ENCODE measurements around the gene UNC45A.
A peak's percentile ranks its signal among the peaks of the same experiment; 100 is the strongest.

UNC45A gene

DNA sequence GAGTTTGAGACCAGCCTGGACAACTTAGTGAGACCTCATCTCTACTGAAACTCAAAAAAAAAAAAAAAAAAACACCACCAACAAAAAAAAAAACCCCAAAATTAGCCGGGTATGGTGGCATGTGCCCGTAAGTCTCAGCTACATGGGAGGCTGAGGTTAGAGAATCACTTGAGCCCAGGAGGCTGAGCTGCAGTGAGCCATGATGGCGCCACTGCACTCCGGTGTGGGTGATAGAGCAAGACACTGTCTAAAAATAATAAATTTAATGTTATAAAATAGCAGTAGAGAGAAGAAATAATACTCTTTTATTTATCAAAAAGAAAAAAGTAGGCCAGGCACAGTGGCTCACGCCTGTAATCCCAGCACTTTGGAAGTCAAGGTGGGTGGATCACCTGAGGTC is 37.0 kb downstream of the UNC45A start:
- Mint-ChIP-seq H3K9me3 (no peaks in the 10 kb centered on the region), H3K4me3 (no peak overlapping the region), H3K27ac (no peak overlapping the region), H3K4me1 (no peaks in the 10 kb centered on the region), H3K36me3 (ENCODE audit: low read depth) (peaks cover 64% of the 10 kb centered on the region), H3K27me3 (no peaks in the 10 kb centered on the region)
- ATAC-seq (no peak), DNase-seq (no peak)

DNA sequence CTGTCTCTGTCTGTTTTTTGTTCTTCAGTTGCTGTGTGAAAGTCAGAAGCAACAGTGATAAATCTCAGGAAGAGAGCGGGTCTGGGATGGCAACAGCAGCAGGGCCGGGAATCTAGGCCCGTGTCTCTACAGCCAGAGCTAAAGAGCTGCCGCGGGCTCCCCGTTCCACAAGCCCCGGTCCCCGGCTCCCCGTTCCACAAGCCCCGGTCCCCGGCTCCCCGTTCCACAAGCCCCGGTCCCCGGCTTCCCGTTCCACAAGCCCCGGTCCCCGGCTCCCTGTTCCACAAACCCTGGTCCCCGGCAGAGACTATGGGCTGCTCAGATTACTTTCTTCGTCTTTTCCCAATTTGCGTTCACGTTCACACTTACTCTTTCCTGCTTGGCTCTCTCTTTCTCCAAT is 39.1 kb downstream of the UNC45A start:
- no peak overlapping the region for H3K27ac Mint-ChIP-seq
- H3K4me3 Mint-ChIP-seq, result no peak overlapping the region
- no peaks in the 10 kb centered on the region for H3K9me3 Mint-ChIP-seq
- DNase-seq, result no peak
- no peaks in the 10 kb centered on the region for H3K4me1 Mint-ChIP-seq
- H3K27me3 Mint-ChIP-seq, result no peaks in the 10 kb centered on the region
- ATAC-seq, result no peak
- peaks cover 61% of the 10 kb centered on the region for H3K36me3 Mint-ChIP-seq (ENCODE audit: low read depth)

DNA sequence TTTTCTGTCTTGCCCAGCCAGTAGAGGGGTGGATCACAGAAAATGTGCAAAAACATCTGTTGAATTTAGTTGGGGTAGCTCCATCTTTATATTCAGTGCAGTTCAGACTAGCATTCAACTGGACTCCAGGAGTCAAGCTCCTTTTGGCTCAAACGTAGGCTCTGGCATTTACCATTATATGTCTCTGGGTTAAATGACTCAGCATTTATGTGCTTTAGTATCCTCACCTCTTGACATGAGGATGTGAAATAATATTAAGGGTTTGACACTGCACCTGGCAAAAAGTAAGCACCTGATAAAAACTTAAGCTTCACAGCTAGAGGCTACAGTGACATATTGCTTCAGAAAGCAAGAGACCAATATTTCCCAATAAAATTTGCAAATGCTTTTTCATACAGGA is 44.5 kb downstream of the UNC45A start:
- ATAC-seq, result no peak
- peaks cover 80% of the 10 kb centered on the region for H3K36me3 Mint-ChIP-seq (ENCODE audit: low read depth)
- no peaks in the 10 kb centered on the region for H3K9me3 Mint-ChIP-seq
- H3K27me3 Mint-ChIP-seq, result no peaks in the 10 kb centered on the region
- no peak overlapping the region for H3K4me3 Mint-ChIP-seq
- no peaks in the 10 kb centered on the region for H3K4me1 Mint-ChIP-seq
- DNase-seq, result no peak
- H3K27ac Mint-ChIP-seq, result peak overlapping the region; percentile 3

DNA sequence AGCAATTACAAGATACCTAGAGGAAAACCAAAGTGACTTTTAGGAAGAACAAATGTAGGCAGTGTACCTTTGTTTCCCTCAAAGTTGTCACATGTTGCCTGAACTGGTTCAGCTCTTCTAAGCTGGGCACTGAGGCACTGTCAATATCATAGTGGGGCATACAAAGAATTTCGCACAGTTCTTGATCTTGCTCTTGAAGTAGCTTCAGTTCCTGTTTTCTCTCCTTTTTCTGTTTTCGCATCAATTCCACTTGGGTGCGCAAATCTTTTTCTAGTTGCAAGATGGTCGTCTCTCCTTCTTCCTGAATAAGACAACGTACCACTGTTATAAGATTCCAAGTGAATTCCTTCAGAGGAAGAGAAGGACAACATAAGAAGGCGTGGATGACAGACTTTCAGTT is 46.6 kb downstream of the UNC45A start:
- ATAC-seq (no peak), DNase-seq (no peak)
- H3K36me3 Mint-ChIP-seq (ENCODE audit: low read depth), result peaks cover 68% of the 10 kb centered on the region
- H3K27me3 Mint-ChIP-seq, result no peaks in the 10 kb centered on the region
- no peak overlapping the region for H3K4me3 Mint-ChIP-seq
- no peaks in the 10 kb centered on the region for H3K4me1 Mint-ChIP-seq
- H3K9me3 Mint-ChIP-seq, result no peaks in the 10 kb centered on the region
- no peak overlapping the region for H3K27ac Mint-ChIP-seq

DNA sequence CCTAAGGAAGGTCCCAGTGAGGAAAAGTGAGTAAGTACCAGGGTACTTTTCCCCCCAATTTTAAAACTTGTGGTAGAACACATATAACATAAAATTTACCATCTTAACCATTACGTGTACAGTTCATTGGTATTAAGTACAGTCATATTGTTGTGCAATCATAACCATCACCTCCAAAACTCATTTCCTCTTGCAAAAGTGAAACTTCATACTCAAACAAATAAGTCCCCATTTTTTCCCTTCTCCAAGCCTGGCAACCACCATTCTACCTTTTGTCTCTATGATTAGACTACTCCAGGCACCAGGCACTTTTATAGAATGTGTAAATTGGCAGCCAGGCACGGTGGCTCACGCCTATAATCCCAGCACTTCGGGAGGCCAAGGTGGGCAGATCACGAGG is 47.0 kb downstream of the UNC45A start:
- Mint-ChIP-seq H3K27ac (no peak overlapping the region), H3K4me3 (no peak overlapping the region), H3K36me3 (ENCODE audit: low read depth) (peaks cover 64% of the 10 kb centered on the region), H3K27me3 (no peaks in the 10 kb centered on the region), H3K9me3 (no peaks in the 10 kb centered on the region), H3K4me1 (no peaks in the 10 kb centered on the region)
- ATAC-seq, result peak; percentile 28
- DNase-seq, result no peak

DNA sequence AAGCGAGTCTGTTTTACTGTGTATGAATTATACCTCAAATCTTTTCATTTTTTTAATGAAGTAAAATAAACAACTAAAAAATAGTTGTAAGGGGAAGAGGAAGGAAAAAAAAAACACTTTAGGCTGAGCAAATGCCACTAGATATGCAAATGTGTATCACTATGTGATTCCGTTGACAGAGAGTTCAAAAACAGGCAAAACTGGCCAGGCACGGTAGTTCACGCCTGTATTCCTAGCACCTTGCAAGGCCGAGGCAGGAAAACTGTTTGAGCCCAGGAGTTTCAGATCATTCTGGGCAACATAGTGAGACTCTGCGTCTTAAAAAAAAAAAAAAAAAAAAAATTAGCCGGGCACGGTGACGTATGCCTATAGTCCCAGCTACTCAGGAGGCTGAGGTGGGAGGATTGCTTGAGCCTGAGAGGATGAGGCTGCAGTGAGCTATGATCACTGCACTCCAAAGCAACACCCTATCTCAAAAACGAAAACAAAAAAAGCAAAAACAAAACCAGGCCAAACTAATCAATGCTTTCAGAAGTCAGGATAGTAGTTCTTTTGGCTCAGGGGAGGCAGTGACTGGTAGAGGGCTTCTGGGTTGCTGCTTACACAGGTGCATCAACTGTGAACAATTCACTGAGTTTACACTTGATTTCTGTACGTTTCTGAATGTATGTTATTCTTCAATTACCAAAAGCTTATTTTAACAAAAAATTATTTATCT is 51.9 kb downstream of the UNC45A start:
- Mint-ChIP-seq H3K4me3 (no peak overlapping the region), H3K27ac (no peak overlapping the region), H3K4me1 (peaks cover 15% of the 10 kb centered on the region)

DNA sequence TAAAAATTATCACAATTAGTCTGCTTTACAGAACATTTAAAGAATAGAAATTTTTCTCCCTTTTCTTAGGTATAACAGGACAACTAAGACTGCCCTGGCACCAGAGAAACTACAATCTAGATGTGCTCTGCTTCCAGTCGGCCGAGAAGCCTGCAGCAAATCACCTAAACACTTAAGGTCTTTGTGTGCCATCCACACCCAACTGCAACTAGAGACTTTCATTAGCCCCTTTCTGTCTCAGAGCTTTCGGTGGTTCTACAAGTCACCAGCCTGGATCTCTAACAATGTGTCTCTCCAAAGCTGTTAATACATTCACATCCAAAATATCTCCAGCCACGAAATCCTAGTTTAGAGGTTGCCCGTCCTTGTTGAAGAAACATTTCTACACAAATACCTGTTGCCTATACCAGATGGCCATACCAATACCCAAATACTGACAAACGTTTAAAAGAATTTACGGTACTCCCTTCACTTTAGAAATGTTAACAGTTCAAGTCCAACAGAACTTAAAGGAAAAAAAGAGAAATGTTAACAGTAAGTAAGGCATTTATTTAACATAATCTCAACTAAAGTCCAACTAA is 52.6 kb downstream of the UNC45A start:
- peaks cover 24% of the 10 kb centered on the region for H3K36me3 Mint-ChIP-seq (ENCODE audit: low read depth)

More for the DNA sequence above, 51.9 kb downstream of the UNC45A start:
- no peaks in the 10 kb centered on the region for H3K27me3 Mint-ChIP-seq
- no peaks in the 10 kb centered on the region for H3K9me3 Mint-ChIP-seq
- ATAC-seq (no peak), DNase-seq (no peak)
- peaks cover 27% of the 10 kb centered on the region for H3K36me3 Mint-ChIP-seq (ENCODE audit: low read depth)

DNA sequence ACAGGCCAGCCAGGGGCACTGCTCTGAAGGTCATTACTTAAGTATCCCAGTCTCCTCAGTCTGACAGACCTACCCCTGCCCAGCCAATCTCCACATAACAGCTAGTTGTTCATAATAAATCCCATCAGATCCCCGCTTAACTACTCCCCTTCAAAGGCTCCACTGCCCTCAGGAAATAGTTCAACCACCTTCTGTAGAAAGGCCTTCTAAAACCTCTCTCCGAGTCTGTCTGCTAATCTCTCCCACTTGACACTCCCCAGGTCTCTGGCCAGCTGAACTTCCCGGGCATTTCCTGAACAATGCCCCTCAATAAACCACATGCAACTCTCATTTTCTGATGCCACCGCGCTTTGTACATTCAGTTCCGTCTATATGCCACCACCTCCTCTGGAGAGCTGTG is 53.2 kb downstream of the UNC45A start:
- ATAC-seq (no peak), DNase-seq (no peak)
- Mint-ChIP-seq H3K4me3 (no peak overlapping the region), H3K36me3 (ENCODE audit: low read depth) (peaks cover 19% of the 10 kb centered on the region), H3K27ac (no peak overlapping the region), H3K27me3 (no peaks in the 10 kb centered on the region), H3K4me1 (peaks cover 27% of the 10 kb centered on the region), H3K9me3 (no peaks in the 10 kb centered on the region)

More for the DNA sequence above, 52.6 kb downstream of the UNC45A start:
- ATAC-seq (no peak), DNase-seq (no peak)
- no peaks in the 10 kb centered on the region for H3K9me3 Mint-ChIP-seq
- no peaks in the 10 kb centered on the region for H3K27me3 Mint-ChIP-seq
- H3K4me1 Mint-ChIP-seq, result peaks cover 21% of the 10 kb centered on the region
- H3K27ac Mint-ChIP-seq, result no peak overlapping the region
- H3K4me3 Mint-ChIP-seq, result no peak overlapping the region

DNA sequence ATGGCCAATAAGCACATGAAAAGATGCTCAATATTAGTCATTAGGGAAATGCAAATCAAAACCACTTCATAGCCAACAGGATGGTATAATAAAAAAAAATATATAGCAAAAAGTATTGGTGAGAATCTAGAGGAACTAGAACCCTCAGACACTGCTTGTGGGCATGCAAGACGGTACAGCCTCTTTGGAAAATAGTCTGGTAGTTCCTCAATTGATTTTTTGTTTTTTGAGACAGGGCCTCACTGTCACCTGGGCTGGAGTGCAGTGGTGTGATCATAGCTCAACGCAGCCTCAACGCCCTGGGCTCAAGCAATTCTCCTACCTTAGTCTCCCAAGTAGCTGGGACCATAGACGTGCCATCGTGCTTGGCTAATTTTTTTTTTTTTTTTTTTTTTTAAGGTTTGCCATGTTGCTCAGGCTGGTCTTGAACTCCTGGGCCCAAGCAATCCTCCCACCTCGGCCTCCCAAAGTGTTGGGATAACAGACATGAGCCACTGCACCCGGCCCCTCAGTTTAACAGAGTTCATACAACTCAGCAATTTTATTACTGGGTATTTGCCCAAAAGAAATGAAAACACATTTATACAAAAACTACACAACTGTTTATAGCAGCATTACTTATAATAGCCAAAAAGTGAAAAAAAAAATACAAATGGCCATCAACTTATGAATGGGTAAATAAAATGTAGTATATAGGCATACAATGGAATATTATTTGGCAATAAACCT is 54.1 kb downstream of the UNC45A start:
- no peak for ATAC-seq

DNA sequence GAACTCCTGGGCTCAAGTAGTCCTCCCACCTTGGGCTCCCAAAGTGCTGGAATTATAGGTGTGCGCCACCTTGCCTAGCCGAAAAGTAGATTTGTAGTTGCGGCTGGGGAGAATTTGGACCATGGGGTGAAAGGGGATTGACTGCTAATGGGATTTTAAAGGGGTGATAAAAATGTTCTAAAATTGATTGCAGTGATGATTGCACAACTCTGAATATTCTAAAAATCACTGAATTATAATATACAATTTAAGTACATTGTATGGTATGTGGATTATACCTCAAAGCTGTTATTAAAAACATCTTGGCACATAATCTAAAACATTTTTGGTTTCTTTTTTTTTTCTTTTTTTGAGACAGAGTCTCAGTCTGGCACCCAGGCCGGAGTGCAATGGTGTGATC is 55.4 kb downstream of the UNC45A start:
- Mint-ChIP-seq H3K4me1 (peaks cover 37% of the 10 kb centered on the region), H3K4me3 (no peak overlapping the region), H3K9me3 (no peaks in the 10 kb centered on the region), H3K27me3 (no peaks in the 10 kb centered on the region), H3K36me3 (ENCODE audit: low read depth) (peaks cover 9% of the 10 kb centered on the region), H3K27ac (no peak overlapping the region)
- ATAC-seq (no peak), DNase-seq (no peak)

More for the DNA sequence above, 54.1 kb downstream of the UNC45A start:
- Mint-ChIP-seq H3K27ac (no peak overlapping the region), H3K4me1 (peaks cover 29% of the 10 kb centered on the region), H3K27me3 (no peaks in the 10 kb centered on the region), H3K4me3 (no peak overlapping the region), H3K9me3 (no peaks in the 10 kb centered on the region), H3K36me3 (ENCODE audit: low read depth) (peaks cover 13% of the 10 kb centered on the region)
- no peak for DNase-seq

DNA sequence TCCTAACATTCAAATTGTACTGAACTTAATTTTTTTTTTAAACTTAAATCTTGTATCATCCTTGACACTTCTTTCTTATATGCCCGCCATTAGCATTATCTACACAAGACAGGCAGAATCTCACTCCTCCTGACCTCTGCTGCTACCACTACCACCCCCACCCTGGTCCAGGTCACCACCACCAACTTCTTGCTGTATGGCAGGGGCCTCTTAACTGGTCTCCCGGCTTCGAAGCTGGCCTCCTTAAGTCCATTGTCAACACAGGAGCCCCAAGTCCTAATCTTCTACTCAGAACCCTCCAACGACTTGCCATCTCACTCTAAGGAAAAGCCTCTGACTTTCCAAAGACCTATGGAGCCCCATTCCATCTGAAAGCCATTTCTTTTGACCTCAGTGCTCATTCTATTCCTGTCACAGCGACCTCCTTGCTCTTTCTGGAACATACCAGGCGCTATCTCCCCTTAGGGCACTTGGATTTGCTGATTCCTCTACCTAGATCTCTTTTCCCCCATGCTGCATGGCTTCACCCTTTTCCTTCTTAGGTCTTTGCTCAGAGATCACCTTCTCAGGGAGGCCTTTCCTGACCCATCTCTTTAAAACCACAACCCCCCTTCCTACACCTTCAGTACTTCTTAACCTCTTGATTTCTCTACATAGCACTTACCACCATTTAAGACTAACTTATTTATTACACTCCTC is 56.7 kb downstream of the UNC45A start:
- DNase-seq (no peak), ATAC-seq (no peak)
- Mint-ChIP-seq H3K27ac (no peak overlapping the region), H3K36me3 (ENCODE audit: low read depth) (peaks cover 9% of the 10 kb centered on the region), H3K4me1 (peaks cover 43% of the 10 kb centered on the region), H3K27me3 (no peaks in the 10 kb centered on the region), H3K9me3 (no peaks in the 10 kb centered on the region), H3K4me3 (no peak overlapping the region)

DNA sequence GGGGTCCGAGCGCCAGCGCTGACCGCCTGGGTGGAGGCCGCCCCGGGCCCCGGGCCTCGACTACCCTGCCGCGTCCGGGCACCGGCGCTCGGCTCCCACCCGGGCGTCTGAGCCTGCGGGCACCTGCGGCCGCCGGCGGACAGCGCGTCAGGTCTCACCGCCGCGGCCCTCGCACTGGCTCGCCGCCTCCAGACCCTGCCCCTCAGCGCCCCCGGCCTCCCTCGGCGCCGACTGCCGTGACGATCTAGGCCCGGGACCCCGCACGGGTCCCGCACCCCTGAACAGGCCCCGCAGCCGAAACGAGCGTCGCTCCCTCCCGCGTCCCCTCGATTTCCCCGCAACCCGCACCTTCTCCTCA is 59.0 kb downstream of the UNC45A start:
- H3K27ac Mint-ChIP-seq, result peak overlapping the region; percentile 99
- peak; percentile 4 for ATAC-seq
- H3K4me1 Mint-ChIP-seq, result peaks cover 31% of the 10 kb centered on the region
- H3K27me3 Mint-ChIP-seq, result no peaks in the 10 kb centered on the region
- H3K9me3 Mint-ChIP-seq, result no peaks in the 10 kb centered on the region
- peak; percentile 15 for DNase-seq
- peak overlapping the region; percentile 99 for H3K4me3 Mint-ChIP-seq
- H3K36me3 Mint-ChIP-seq (ENCODE audit: low read depth), result peaks cover 20% of the 10 kb centered on the region

DNA sequence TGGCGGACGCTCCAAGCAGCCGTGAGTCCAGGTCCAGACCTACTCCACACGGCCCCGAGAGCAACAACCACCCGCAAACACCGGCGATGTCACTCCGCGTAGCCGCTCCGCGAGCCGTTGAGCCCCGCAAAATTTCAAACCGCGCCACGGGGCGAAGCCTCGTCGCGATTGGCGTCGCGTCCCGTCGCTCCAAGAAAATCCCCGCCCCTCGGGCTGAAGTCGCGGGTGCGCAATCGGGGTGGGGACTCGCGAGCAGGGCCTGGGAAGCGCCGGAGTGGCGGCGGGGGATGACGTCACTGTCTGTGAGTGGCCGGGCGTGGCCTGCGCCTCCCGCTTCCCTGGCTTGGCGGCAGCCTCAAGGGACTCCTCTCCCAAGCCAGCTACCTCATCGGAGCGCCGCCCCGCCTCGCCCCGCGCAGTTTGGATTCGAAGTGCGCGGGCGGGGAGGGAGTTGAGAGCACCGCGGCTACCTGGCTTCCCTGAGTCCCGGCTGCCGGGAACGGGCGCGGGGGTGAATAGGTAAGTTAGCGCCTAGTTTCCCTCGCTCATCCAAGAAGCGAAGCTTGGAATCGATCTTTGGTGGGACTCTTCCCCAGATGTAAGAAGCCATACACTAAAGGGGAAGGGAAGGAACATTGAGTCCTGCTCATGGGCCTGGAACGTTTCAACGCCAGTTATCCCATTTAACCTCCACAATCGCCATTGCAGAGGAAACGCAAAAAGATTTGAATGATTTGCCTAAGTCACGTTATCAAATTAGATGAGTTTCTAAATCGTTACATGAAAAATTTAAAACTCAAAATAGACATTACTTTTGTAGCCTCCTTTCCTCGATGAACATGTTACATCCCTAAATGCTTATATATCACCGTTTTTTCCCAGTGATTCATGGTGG is 59.6 kb downstream of the UNC45A start, which contains the start of gene PRC1:
Gene PRC1 (minus strand): TSS at position 119 of the 895 bp plus-strand sequence. CDS start 118 bp downstream, at position 1.
- DNase-seq, result peak; percentile 99
- peak within 1 kb of the TSS; percentile 99 for H3K4me3 Mint-ChIP-seq
- peak; percentile 100 for ATAC-seq
- H3K36me3 Mint-ChIP-seq (ENCODE audit: low read depth), result peaks cover 24% of the 10 kb centered on the region
- peak within 1 kb of the TSS; percentile 99 for H3K27ac Mint-ChIP-seq
- no peaks in the 10 kb centered on the region for H3K9me3 Mint-ChIP-seq
- peaks cover 31% of the 10 kb centered on the region for H3K4me1 Mint-ChIP-seq
- no peaks in the 10 kb centered on the region for H3K27me3 Mint-ChIP-seq

DNA sequence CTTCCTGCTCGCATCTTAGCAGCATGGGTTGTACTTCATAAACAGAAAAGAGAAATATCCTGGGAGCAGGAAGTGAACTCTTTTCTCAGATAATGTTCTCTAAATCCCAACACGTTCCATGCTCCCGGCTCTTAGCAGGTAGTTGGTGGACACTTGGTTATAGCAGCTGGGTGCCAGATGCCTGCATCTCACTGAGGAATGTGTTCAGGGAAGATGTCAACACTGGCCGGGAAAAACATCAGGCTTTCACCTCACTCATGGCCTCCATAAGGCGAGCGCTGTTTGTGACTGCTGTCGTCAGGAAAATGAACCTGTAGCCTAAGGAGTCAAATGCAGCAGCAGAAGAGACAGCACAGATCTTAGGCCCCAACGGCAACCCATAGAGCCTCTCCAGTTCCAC is 63.7 kb downstream of the UNC45A start:
- no peaks in the 10 kb centered on the region for H3K9me3 Mint-ChIP-seq
- peaks cover 14% of the 10 kb centered on the region for H3K4me1 Mint-ChIP-seq
- ATAC-seq (no peak), DNase-seq (no peak)
- H3K4me3 Mint-ChIP-seq, result no peak overlapping the region
- H3K36me3 Mint-ChIP-seq (ENCODE audit: low read depth), result peaks cover 38% of the 10 kb centered on the region
- H3K27ac Mint-ChIP-seq, result no peak overlapping the region
- no peaks in the 10 kb centered on the region for H3K27me3 Mint-ChIP-seq

Measured in activated naive CD8-positive, alpha-beta T cell treated with anti-CD3 and anti-CD28 coated beads, Interleukin-2, amount 50 U/mL, for 24 hours (primary cell).